OCI-LY7 (cell line): ENCODE measurements around the gene GPR87. TPM values are rescaled to one million over a fixed set of nuclear protein-coding genes. Genes with fewer than 3 reads are reported as not detected.

Experiments used
- Bru-seq: library from RNA; stranded (reverse); fragments of 400-500 nt; gene quantifications from one replicate; lab custom pipeline; 2021; lab: Mats Ljungman, UMichigan
- BruChase-seq, 2 experiments: library from RNA; stranded (reverse); fragments of 400-500 nt; gene quantifications; one replicate each; lab custom pipeline; 2021; lab: Mats Ljungman, UMichigan
- BruUV-seq: library from RNA; stranded (reverse); fragments of 400-500 nt; replicated peaks from 2 replicates; lab custom pipeline; 2021; lab: Mats Ljungman, UMichigan
- CTCF ChIA-PET: fragments of 300-600 bp; sonication (Branson Sonifier 250); formaldehyde crosslinking; loops from one replicate; lab custom pipeline; 2022; ENCODE audit warnings: antibody characterized with exemption; ENCODE audit not compliant: unreplicated experiment; lab: Charles Lee
- POLR2A ChIA-PET: fragments of 300-600 bp; sonication (Branson Sonifier 250); formaldehyde crosslinking; loops from one replicate; lab custom pipeline; 2022; ENCODE audit warnings: antibody characterized with exemption; lab: Charles Lee
- DNase-seq: peaks from one replicate; pipeline ENCODE4 v3.0.0-alpha.2; 2015; ENCODE audit warnings: low spot score
- H2AFZ ChIP-seq: fragments of 200-600 bp; sonication (generic), shearing (Covaris generic); 2 replicates; pipeline ENCODE4 v1.6.1; 2014; ENCODE audit warnings: mild to moderate bottlenecking, antibody characterized with exemption, low read length, moderate library complexity
- H3K27ac ChIP-seq: fragments of 200-600 bp; sonication (generic); 2 replicates; pipeline ENCODE4 v1.5.1; 2014; ENCODE audit warnings: mixed run types, low read depth, mild to moderate bottlenecking, moderate library complexity, low read length, inconsistent platforms; ENCODE audit not compliant: poor library complexity, severe bottlenecking
- H3K36me3 ChIP-seq: fragments of 200-600 bp; sonication (generic); 2 replicates; pipeline ENCODE4 v1.6.1; 2014; ENCODE audit warnings: mild to moderate bottlenecking, antibody characterized with exemption, low read length, moderate library complexity, mixed read lengths; ENCODE audit not compliant: insufficient read depth
- H3K4me1 ChIP-seq: fragments of 200-600 bp; sonication (generic); 2 replicates; pipeline ENCODE4 v1.5.1; 2014; ENCODE audit warnings: mild to moderate bottlenecking, low read length; ENCODE audit not compliant: insufficient read depth, poor library complexity, severe bottlenecking
- H3K4me2 ChIP-seq: fragments of 200-600 bp; sonication (generic); 2 replicates; pipeline ENCODE4 v1.6.1; 2014; ENCODE audit warnings: mild to moderate bottlenecking, low read length
- H3K4me3 ChIP-seq: fragments of 200-600 bp; sonication (generic); 2 replicates; pipeline ENCODE4 v1.5.1; 2014; ENCODE audit warnings: mild to moderate bottlenecking, low read depth, low read length; ENCODE audit not compliant: poor library complexity, severe bottlenecking
- H3K79me2 ChIP-seq: fragments of 200-600 bp; sonication (generic); 2 replicates; pipeline ENCODE4 v1.6.1; 2016; ENCODE audit warnings: low read depth, mild to moderate bottlenecking, low read length, moderate library complexity, mixed read lengths; ENCODE audit not compliant: insufficient read depth
- H3K9me2 ChIP-seq: fragments of 200-600 bp; sonication (generic); 2 replicates; pipeline ENCODE4 v1.6.1; 2016; ENCODE audit warnings: mild to moderate bottlenecking, low read length, mixed read lengths; ENCODE audit not compliant: insufficient read depth
- H3K9me3 ChIP-seq: fragments of 200-600 bp; sonication (generic); 2 replicates; pipeline ENCODE4 v1.6.1; 2014; ENCODE audit warnings: mild to moderate bottlenecking, mixed run types, low read length, mixed read lengths
- H4K20me1 ChIP-seq: fragments of 200-600 bp; sonication (generic); 2 replicates; pipeline ENCODE4 v1.6.1; 2014; ENCODE audit warnings: mild to moderate bottlenecking, antibody characterized with exemption, low read length, moderate library complexity, mixed read lengths; ENCODE audit not compliant: insufficient read depth
- EZH2phosphoT487 ChIP-seq: fragments of 200-600 bp; sonication (generic); IDR thresholded peaks from 2 replicates; pipeline ENCODE4 v1.6.1; 2018; ENCODE audit warnings: low read depth, borderline replicate concordance, mild to moderate bottlenecking, mixed run types, antibody characterized with exemption, low read length, moderate library complexity, mixed read lengths
- intact Hi-C: fragments of 100-400 bp; cut with micrococcal nuclease; formaldehyde crosslinking; loops from one replicate; pipeline ENCODE4 v1.10.0; 2022; ENCODE audit not compliant: unreplicated experiment
- long read RNA-seq: library from polyadenylated mRNA; stranded (forward); transcript quantifications from one replicate; pipeline ENCODE4 v2.0.0, GENCODE V29; 2022
- total RNA-seq, 2 experiments: library from RNA; depleted of rRNA in 1 of 2; stranded (reverse); fragments of >200 nt in 1 of 2; shearing (Covaris generic) in 1 of 2; gene quantifications; 2 replicates each; pipeline ENCODE4 v1.2.3, GENCODE V29; 2014 to 2022
- TF ChIP-seq, protein P1 (sequence below): fragments of 200-600 bp; sonication (generic); conservative IDR thresholded peaks from 2 replicates; pipeline ENCODE4 v1.5.1; 2014; ENCODE audit warnings: mild to moderate bottlenecking, antibody characterized with exemption, low read length, moderate library complexity, mixed read lengths

Gene GPR87, protein sequence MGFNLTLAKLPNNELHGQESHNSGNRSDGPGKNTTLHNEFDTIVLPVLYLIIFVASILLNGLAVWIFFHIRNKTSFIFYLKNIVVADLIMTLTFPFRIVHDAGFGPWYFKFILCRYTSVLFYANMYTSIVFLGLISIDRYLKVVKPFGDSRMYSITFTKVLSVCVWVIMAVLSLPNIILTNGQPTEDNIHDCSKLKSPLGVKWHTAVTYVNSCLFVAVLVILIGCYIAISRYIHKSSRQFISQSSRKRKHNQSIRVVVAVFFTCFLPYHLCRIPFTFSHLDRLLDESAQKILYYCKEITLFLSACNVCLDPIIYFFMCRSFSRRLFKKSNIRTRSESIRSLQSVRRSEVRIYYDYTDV
- not detected in 2 replicates for total RNA-seq (2014; rRNA removed; shearing (Covaris generic))
- total RNA-seq (2022): not detected in 2 replicates
- percentile 9 among the genes with signal in this experiment for Bru-seq, nascent RNA
- BruChase-seq, experiment 1, labeled RNA remaining after a 6-hour chase: percentile 11 among the genes with signal in this experiment
- BruChase-seq, experiment 2, labeled RNA remaining after a 2-hour chase: percentile 9 among the genes with signal in this experiment
- long read RNA-seq, partial matches to known transcripts: 0 of 1 reads
- long read RNA-seq, other reads (novel, unspliced or antisense): 1 of 1 reads

DNA sequence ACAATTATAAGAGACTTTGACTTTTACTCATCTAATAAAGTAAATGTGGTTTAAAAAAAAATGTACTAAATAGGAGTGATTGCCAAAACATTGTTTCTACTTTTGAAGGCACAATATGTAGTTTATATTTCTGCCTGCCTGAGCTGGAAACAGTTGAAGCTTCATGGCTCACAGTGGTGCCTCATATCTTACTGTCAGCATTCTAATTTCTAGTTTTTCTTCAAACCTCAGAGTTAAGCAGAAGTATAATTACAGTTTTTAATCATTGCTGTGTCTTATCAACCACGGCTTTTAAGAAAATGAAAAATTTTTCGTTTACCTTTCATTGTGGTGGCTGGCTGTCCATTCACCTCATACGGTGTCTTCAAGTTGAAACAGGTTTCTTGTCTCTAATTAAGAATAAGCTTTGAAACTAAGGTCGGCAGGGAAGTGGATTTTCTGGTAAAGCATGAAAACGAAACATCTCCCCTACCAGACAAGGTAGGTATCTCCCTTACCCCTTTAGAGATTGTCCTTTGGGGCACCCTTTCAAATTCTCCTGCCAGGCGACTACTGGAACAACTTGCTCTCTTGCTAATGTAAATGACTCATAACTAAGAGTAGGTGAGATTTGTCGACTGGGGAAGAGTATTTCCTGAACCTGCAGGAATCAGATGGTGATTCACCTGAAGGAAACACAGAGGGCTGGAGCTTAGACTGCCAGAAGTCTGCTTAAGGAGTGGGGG lies at the start of gene GPR87:
TSS of gene GPR87 (minus strand) at position 554 of the 725 bp plus-strand sequence. CDS start 16,720 bp downstream, outside the sequence.
- no peak within 1 kb of the TSS for H2AFZ ChIP-seq
- CTCF ChIA-PET: no interaction called here
- no peaks in the 10 kb centered on the region; the same call in 1 of the 2 replicates for H3K9me2 ChIP-seq
- intact Hi-C loops: no loop called here
- no peak within 1 kb of the TSS for H3K27ac ChIP-seq
- no peak within 1 kb of the TSS for H3K4me2 ChIP-seq
- no peaks in the 10 kb centered on the region for H3K79me2 ChIP-seq
- no peak within 1 kb of the TSS for H3K4me3 ChIP-seq
- H3K9me3 ChIP-seq: no peaks in the 10 kb centered on the region
- no peaks in the 10 kb centered on the region for H3K36me3 ChIP-seq
- POLR2A ChIA-PET: no interaction called here
- TF ChIP-seq EZH2phosphoT487: no peak
- no peaks in the 10 kb centered on the region for H4K20me1 ChIP-seq
- DNase-seq: no peak
- no peaks in the 10 kb centered on the region for H3K4me1 ChIP-seq
- no TSS peak for BruUV-seq

DNA sequence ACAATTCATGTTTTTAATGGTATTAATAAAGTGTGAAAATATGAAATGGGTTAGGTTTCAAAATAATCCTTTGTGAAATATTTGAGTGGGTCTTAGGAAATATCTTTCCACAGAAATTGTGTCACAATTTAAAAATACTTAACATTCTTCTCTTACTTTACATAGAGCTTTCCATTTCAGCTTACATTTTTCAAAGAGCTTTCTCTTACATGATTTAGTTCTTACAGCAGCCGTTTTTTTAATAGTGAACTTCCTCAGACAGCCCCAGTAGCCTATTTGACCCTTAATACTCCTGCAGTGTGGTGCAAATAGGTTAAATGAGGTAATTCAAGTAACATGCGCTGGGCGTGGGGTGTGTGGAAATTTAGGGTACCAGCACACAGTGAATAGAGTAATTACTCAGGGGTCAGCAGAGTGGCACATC lies 46.1 kb upstream of the GPR87 start:
- no peak for TF ChIP-seq EZH2phosphoT487
- TF ChIP-seq, protein P1, sequence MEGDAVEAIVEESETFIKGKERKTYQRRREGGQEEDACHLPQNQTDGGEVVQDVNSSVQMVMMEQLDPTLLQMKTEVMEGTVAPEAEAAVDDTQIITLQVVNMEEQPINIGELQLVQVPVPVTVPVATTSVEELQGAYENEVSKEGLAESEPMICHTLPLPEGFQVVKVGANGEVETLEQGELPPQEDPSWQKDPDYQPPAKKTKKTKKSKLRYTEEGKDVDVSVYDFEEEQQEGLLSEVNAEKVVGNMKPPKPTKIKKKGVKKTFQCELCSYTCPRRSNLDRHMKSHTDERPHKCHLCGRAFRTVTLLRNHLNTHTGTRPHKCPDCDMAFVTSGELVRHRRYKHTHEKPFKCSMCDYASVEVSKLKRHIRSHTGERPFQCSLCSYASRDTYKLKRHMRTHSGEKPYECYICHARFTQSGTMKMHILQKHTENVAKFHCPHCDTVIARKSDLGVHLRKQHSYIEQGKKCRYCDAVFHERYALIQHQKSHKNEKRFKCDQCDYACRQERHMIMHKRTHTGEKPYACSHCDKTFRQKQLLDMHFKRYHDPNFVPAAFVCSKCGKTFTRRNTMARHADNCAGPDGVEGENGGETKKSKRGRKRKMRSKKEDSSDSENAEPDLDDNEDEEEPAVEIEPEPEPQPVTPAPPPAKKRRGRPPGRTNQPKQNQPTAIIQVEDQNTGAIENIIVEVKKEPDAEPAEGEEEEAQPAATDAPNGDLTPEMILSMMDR: no peak
- intact Hi-C loops: no loop called here
- ChIA-PET POLR2A (interaction anchor here (0.6 to 2.1 kb wide), 3 partner anchors 15 to 157 kb away, joined by 3 to 8 read pairs (median 6); no protein-coding TSS in a partner anchor), CTCF (no interaction called here)
- no TSS peak for BruUV-seq
- no peak for DNase-seq
- Histone ChIP-seq H3K9me3 (no peaks in the 10 kb centered on the region), H3K4me3 (no peak overlapping the region), H3K4me2 (no peak overlapping the region), H4K20me1 (no peaks in the 10 kb centered on the region), H2AFZ (no peak overlapping the region), H3K9me2 (no peaks in the 10 kb centered on the region), H3K4me1 (no peaks in the 10 kb centered on the region), H3K79me2 (no peaks in the 10 kb centered on the region), H3K36me3 (peaks cover 2% of the 10 kb centered on the region; the same call in 1 of the 2 replicates), H3K27ac (no peak overlapping the region)

DNA sequence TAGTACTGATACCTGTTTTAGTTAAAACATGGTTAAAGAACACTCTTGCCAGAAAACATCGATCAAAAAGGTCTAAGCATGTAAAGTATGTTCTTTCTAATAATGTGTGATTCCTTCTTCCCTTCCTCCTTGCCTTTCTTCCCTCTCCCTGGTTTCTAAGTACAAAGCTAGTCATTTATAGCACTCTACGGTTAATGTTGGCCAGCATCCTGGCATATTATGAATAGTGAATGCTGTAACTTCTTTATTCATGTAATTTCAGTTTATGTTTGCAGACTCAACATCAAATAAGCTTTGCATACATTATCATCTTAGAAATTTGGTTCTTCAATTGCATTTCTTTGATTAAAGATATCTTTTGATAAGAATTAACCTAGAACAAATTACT lies 40.8 kb upstream of the GPR87 start:
- TF ChIP-seq, protein P1: no peak
- no peak for TF ChIP-seq EZH2phosphoT487
- DNase-seq: no peak
- Histone ChIP-seq H2AFZ (no peak overlapping the region), H3K4me1 (no peaks in the 10 kb centered on the region), H3K79me2 (no peaks in the 10 kb centered on the region), H3K4me3 (no peak overlapping the region), H3K9me3 (no peaks in the 10 kb centered on the region), H3K27ac (no peak overlapping the region), H3K9me2 (no peaks in the 10 kb centered on the region), H3K4me2 (no peak overlapping the region), H3K36me3 (peaks cover 10% of the 10 kb centered on the region; the same call in 1 of the 2 replicates), H4K20me1 (no peaks in the 10 kb centered on the region; the same call in 1 of the 2 replicates)
- POLR2A ChIA-PET: interaction anchor here (1.0 to 1.3 kb wide), 3 partner anchors 10 to 89 kb away, joined by 3 to 4 read pairs (median 3); no protein-coding TSS in a partner anchor
- no TSS peak for BruUV-seq
- intact Hi-C loops: no loop called here
- CTCF ChIA-PET: no interaction called here
